H9 (cell line): ENCODE results near the gene PISD. TPM values are rescaled to one million over a fixed set of nuclear protein-coding genes. Genes with fewer than 3 reads are reported as not detected.

Source experiments
- DNase-seq: peaks from one replicate; pipeline ENCODE4 v3.0.0-alpha.2; 2017
- H2AFZ ChIP-seq: one replicate; pipeline ENCODE4 v1.6.1; 2013; ENCODE audit warnings: mild to moderate bottlenecking, low read length, control low read depth, moderate library complexity
- H2AK5ac ChIP-seq: 2 replicates; pipeline ENCODE4 v1.6.1; 2013; ENCODE audit warnings: low read length, control low read depth, mixed read lengths; ENCODE audit not compliant: insufficient read length
- H2BK120ac ChIP-seq: one replicate; pipeline ENCODE4 v1.6.1; 2013; ENCODE audit warnings: low read depth, mild to moderate bottlenecking, low read length, control low read depth, inconsistent platforms; ENCODE audit not compliant: poor library complexity, severe bottlenecking
- H2BK12ac ChIP-seq: 2 replicates; pipeline ENCODE4 v1.6.1; 2013; ENCODE audit warnings: low read length, control low read depth, mixed read lengths, low read depth; ENCODE audit not compliant: insufficient read length
- H2BK15ac ChIP-seq: 2 replicates; pipeline ENCODE4 v1.6.1; 2013; ENCODE audit warnings: low read depth, low read length, control low read depth
- H2BK20ac ChIP-seq: one replicate; pipeline ENCODE4 v1.6.1; 2013; ENCODE audit warnings: low read depth, mild to moderate bottlenecking, low read length, control low read depth, inconsistent platforms; ENCODE audit not compliant: poor library complexity, severe bottlenecking
- H2BK5ac ChIP-seq: 2 replicates; pipeline ENCODE4 v1.6.1; 2013; ENCODE audit warnings: low read length, control low read depth, mixed read lengths; ENCODE audit not compliant: insufficient read length
- H3K14ac ChIP-seq: 2 replicates; pipeline ENCODE4 v1.6.1; 2013; ENCODE audit warnings: low read length, control low read depth; ENCODE audit not compliant: insufficient read depth
- H3K18ac ChIP-seq: 2 replicates; pipeline ENCODE4 v1.6.1; 2013; ENCODE audit warnings: low read depth, mild to moderate bottlenecking, mixed read lengths, low read length, control low read depth; ENCODE audit not compliant: insufficient read length
- H3K23ac ChIP-seq: 2 replicates; pipeline ENCODE4 v1.6.1; 2013; ENCODE audit warnings: low read length, control low read depth, mixed read lengths, low read depth; ENCODE audit not compliant: insufficient read length
- H3K23me2 ChIP-seq: 2 replicates; pipeline ENCODE4 v1.6.1; 2013; ENCODE audit warnings: low read depth, mild to moderate bottlenecking, mixed read lengths, low read length, control low read depth; ENCODE audit not compliant: insufficient read length, poor library complexity, severe bottlenecking
- H3K27ac ChIP-seq: 2 replicates; pipeline ENCODE4 v1.5.1; 2013; ENCODE audit warnings: low read length, control low read depth, mixed read lengths, low read depth; ENCODE audit not compliant: insufficient read length
- H3K27me3 ChIP-seq: 2 replicates; pipeline ENCODE4 v1.6.1; 2013; ENCODE audit warnings: low read length, control low read depth, inconsistent platforms; ENCODE audit not compliant: insufficient read depth
- H3K4ac ChIP-seq: 2 replicates; pipeline ENCODE4 v1.6.1; 2013; ENCODE audit warnings: low read depth, mild to moderate bottlenecking, control low read depth, inconsistent platforms, low read length, moderate library complexity
- H3K4me1 ChIP-seq: 2 replicates; pipeline ENCODE4 v1.6.1; 2013; ENCODE audit warnings: low read length, control low read depth, inconsistent platforms; ENCODE audit not compliant: insufficient read depth
- H3K4me2 ChIP-seq: 2 replicates; pipeline ENCODE4 v1.6.1; 2013; ENCODE audit warnings: low read length, control low read depth, mixed read lengths; ENCODE audit not compliant: insufficient read length, insufficient read depth
- H3K56ac ChIP-seq: 2 replicates; pipeline ENCODE4 v1.6.1; 2013; ENCODE audit warnings: low read depth, mild to moderate bottlenecking, mixed read lengths, low read length, control low read depth; ENCODE audit not compliant: insufficient read length
- H3K79me1 ChIP-seq: 2 replicates; pipeline ENCODE4 v1.6.1; 2013; ENCODE audit warnings: low read depth, mild to moderate bottlenecking, moderate library complexity, low read length, control low read depth, inconsistent platforms; ENCODE audit not compliant: insufficient read depth, poor library complexity, severe bottlenecking
- H3K79me2 ChIP-seq: 2 replicates; pipeline ENCODE4 v1.6.1; 2013; ENCODE audit warnings: low read length, control low read depth, inconsistent platforms; ENCODE audit not compliant: insufficient read depth
- H3K9ac ChIP-seq: 2 replicates; pipeline ENCODE4 v1.6.1; 2013; ENCODE audit warnings: low read length, control low read depth, mixed read lengths; ENCODE audit not compliant: insufficient read length; ENCODE audit errors: extremely low read depth
- H3K9me3 ChIP-seq: one replicate; pipeline ENCODE4 v1.6.1; 2013; ENCODE audit warnings: low read depth, low read length, inconsistent platforms; ENCODE audit not compliant: control insufficient read depth
- H3T11ph ChIP-seq: one replicate; pipeline ENCODE4 v1.6.1; 2013; ENCODE audit warnings: mild to moderate bottlenecking, low read length, control low read depth, inconsistent platforms
- H4K20me1 ChIP-seq: one replicate; pipeline ENCODE4 v1.6.1; 2013; ENCODE audit not compliant: control insufficient read depth, insufficient read length, insufficient read depth
- H4K5ac ChIP-seq: 2 replicates; pipeline ENCODE4 v1.6.1; 2013; ENCODE audit warnings: low read depth, mild to moderate bottlenecking, mixed read lengths, low read length, control low read depth; ENCODE audit not compliant: insufficient read length
- H4K8ac ChIP-seq: replicated peaks from 2 replicates; pipeline ENCODE4 v1.6.1; 2013; ENCODE audit warnings: low read length, control low read depth, mixed read lengths, low read depth; ENCODE audit not compliant: insufficient read length
- H4K91ac ChIP-seq: 2 replicates; pipeline ENCODE4 v1.6.1; 2013; ENCODE audit warnings: low read depth, mild to moderate bottlenecking, moderate library complexity, mixed read lengths, low read length, control low read depth; ENCODE audit not compliant: insufficient read length
- H3K27ac Mint-ChIP-seq, 3 experiments: 2 replicates in 2 of 3; 3 replicates in 1 of 3; pipeline ENCODE4 v1.8.0; 2020 to 2021; ENCODE audit warnings: mixed read lengths in 3 of 3, mild to moderate bottlenecking in 1 of 3, moderate library complexity in 1 of 3
- H3K27me3 Mint-ChIP-seq: 2 replicates; pipeline ENCODE4 v1.8.0; 2021; ENCODE audit warnings: low read depth, mild to moderate bottlenecking, moderate library complexity, mixed read lengths
- H3K36me3 Mint-ChIP-seq, 3 experiments: 2 replicates in 2 of 3; 3 replicates in 1 of 3; pipeline ENCODE4 v1.8.0; 2020 to 2021; ENCODE audit warnings: low read depth in 3 of 3, mixed read lengths in 3 of 3; ENCODE audit not compliant: insufficient read depth in 1 of 3
- H3K4me1 Mint-ChIP-seq, 2 experiments: 2 replicates each; pipeline ENCODE4 v1.8.0; 2020; ENCODE audit warnings: mixed read lengths in 2 of 2
- H3K4me3 Mint-ChIP-seq, 2 experiments: 2 replicates in 1 of 2; 3 replicates in 1 of 2; pipeline ENCODE4 v1.8.0; 2020 to 2021; ENCODE audit warnings: mild to moderate bottlenecking in 2 of 2, mixed read lengths in 2 of 2, moderate library complexity in 1 of 2
- H3K9me3 Mint-ChIP-seq, 2 experiments: 2 replicates in 1 of 2; 3 replicates in 1 of 2; pipeline ENCODE4 v1.8.0; 2020; ENCODE audit warnings: mild to moderate bottlenecking in 2 of 2, mixed read lengths in 2 of 2, moderate library complexity in 1 of 2
- WGBS: extraction: QIAGEN DNeasy Blood & Tissue Kit; methylation state at CpG from one replicate; pipeline ENCODE4 v1.1.7; 2013; ENCODE audit warnings: missing lambda C conversion rate, low lambda C conversion rate, mixed read lengths; ENCODE audit not compliant: insufficient read length; ENCODE audit errors: extremely low coverage; 5-methylcytosine and 5-hydroxymethylcytosine counted together
- total RNA-seq: library from RNA; stranded (reverse); gene quantifications from 2 replicates; pipeline ENCODE4 v1.2.1, GENCODE V29; 2021
- TF ChIP-seq, protein P1 (sequence below): fragments of 200-600 bp; sonication (generic); conservative IDR thresholded peaks from 3 replicates; pipeline ENCODE4 v1.8.0; 2021; ENCODE audit warnings: antibody characterized with exemption, mild to moderate bottlenecking

PISD gene
- total RNA-seq, 1 experiment from 2014 or later, result 62.0 TPM

DNA sequence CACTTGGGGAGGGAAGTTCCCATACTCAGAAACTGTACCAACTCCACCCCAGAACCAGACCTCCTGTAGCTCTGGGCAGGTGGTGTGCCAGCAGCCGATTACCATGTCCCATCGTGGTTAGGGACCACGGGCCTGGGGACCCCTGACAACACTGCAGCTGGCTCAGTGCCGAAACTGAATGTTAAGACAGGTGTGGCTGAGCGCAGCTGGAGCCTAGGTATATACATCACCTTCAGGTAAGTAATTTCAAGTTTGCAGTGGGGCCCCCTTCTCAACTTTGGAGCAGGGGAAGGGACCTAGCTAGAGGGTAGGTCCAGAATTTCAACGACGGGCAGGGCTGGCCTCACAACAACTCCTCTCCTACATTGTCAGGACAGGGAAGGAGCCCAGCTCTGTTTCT is 20.7 kb upstream of the PISD start:
- no peaks in the 10 kb centered on the region; the same call in none of the 2 replicates for H3K27me3 Mint-ChIP-seq
- H3K27ac ChIP-seq, result no peak overlapping the region
- no peak overlapping the region for H3T11ph ChIP-seq
- no peak overlapping the region for H2BK5ac ChIP-seq
- no peak overlapping the region for H4K91ac ChIP-seq
- H4K8ac ChIP-seq, result no peak overlapping the region
- H3K9ac ChIP-seq, result no peak overlapping the region
- peaks cover 12 to 49% (median 46%) of the 10 kb centered on the region in 3 experiments; a peak in 6 of 7 replicates for H3K36me3 Mint-ChIP-seq
- no peak overlapping the region for H2BK20ac ChIP-seq
- H3K9me3 ChIP-seq, result no peaks in the 10 kb centered on the region
- no peaks in the 10 kb centered on the region for H3K27me3 ChIP-seq
- H3K9me3 Mint-ChIP-seq, result no peaks in the 10 kb centered on the region
- no peak overlapping the region for H3K23ac ChIP-seq
- no CpG with 5 or more reads among the region's 7 CpGs for WGBS
- no peak overlapping the region for H3K4me3 Mint-ChIP-seq
- no peak overlapping the region for H2BK15ac ChIP-seq
- no peaks in the 10 kb centered on the region for H3K79me2 ChIP-seq
- no peaks in the 10 kb centered on the region for H3K79me1 ChIP-seq
- H3K18ac ChIP-seq, result no peak overlapping the region
- H3K27ac Mint-ChIP-seq, result peak overlapping the region in 1 of 3 experiments; percentile 64; a peak in 3 of 7 replicates
- no peak overlapping the region for H2BK120ac ChIP-seq
- no peak overlapping the region for H3K4ac ChIP-seq
- no peak overlapping the region for H3K14ac ChIP-seq
- no peaks in the 10 kb centered on the region for H3K23me2 ChIP-seq
- H2BK12ac ChIP-seq, result no peak overlapping the region
- DNase-seq, result no peak
- no peak overlapping the region for H2AK5ac ChIP-seq
- TF ChIP-seq, protein P1, sequence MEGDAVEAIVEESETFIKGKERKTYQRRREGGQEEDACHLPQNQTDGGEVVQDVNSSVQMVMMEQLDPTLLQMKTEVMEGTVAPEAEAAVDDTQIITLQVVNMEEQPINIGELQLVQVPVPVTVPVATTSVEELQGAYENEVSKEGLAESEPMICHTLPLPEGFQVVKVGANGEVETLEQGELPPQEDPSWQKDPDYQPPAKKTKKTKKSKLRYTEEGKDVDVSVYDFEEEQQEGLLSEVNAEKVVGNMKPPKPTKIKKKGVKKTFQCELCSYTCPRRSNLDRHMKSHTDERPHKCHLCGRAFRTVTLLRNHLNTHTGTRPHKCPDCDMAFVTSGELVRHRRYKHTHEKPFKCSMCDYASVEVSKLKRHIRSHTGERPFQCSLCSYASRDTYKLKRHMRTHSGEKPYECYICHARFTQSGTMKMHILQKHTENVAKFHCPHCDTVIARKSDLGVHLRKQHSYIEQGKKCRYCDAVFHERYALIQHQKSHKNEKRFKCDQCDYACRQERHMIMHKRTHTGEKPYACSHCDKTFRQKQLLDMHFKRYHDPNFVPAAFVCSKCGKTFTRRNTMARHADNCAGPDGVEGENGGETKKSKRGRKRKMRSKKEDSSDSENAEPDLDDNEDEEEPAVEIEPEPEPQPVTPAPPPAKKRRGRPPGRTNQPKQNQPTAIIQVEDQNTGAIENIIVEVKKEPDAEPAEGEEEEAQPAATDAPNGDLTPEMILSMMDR, result no peak
- no peak overlapping the region for H2AFZ ChIP-seq
- no peaks in the 10 kb centered on the region for H3K4me1 ChIP-seq
- no peaks in the 10 kb centered on the region for H3K4me1 Mint-ChIP-seq
- H3K56ac ChIP-seq, result no peak overlapping the region
- no peaks in the 10 kb centered on the region for H4K20me1 ChIP-seq
- H4K5ac ChIP-seq, result no peak overlapping the region
- no peak overlapping the region for H3K4me2 ChIP-seq
